Femur (tissue), 1 donor: ENCODE data around the gene DPP8.
"Not testable (repeated sequence)": the region's sequence is repeated elsewhere in the genome, so short reads cannot be mapped to it uniquely, and the experiment has no call there.

Source experiments
- DNase-seq: peaks from one replicate; pipeline ENCODE4 v3.0.0-alpha.2; 2017

The DPP8 gene

DNA sequence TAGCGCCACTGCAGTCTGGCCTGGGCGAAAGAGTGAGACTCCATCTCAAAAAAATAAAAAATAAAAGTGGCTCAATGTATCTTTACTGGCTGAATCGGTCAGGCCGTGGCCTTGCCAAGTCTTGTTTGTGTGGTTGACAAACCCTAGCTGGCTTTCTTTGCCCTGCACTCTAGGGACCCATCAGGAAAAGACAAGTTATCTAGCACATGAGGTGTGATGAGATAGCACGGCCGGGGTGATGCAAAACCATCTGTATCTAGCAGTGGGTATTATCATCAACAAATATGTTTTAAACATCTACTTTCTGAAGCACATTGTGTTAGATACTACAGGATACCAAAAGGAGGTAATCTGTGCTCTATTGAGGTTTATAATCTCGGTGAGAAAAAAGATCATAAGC lies 3.9 kb upstream of the DPP8 start:
- no peak for DNase-seq

DNA sequence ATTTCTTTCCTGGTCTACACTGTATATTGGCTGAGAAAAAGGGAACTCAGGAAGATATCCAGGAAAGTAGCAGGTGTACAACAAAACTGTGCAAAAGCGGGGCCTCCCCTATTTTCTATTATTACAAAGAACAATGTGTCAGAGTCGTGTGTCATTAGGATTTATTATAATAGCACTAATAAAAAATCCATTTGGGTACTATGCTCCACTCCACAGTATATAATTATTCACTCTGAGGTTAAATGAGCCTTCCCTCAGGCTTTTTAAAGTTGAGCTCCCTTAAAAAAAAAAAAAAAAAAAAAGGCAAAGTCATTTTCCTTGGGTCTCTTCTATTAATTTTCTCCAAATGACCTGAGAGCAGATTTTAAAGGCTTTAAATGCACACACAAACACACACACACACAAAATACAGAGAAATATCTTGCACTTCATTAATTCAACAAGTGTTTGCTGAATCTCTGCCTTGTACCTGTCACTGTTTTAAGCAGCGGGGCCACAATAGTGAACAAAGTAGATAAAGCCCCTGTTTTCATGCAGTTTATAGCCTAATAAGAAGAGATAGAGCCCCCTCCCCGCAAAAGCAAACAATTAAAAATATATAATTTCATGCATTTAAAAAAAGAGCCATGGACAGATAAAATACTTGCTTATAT lies 1.3 kb upstream of the DPP8 start:
- DNase-seq = no peak

DNA sequence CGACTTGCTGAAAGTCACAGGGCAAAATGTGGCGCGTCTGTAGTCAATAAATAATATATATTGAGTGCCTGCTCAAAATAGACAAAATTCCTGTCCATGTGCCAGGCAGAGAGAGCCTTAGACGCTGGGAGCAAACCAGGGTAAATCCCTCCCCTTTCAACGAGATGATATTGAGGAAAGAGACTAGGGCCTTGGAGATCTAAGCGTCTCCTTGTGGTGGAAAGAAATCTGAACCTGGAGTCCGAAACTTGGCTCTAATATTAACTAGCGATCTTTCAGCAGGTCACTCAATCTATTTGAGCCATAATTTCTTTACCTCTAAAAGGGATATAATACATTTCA lies 348 bp upstream of the DPP8 start:
- no peak for DNase-seq

DNA sequence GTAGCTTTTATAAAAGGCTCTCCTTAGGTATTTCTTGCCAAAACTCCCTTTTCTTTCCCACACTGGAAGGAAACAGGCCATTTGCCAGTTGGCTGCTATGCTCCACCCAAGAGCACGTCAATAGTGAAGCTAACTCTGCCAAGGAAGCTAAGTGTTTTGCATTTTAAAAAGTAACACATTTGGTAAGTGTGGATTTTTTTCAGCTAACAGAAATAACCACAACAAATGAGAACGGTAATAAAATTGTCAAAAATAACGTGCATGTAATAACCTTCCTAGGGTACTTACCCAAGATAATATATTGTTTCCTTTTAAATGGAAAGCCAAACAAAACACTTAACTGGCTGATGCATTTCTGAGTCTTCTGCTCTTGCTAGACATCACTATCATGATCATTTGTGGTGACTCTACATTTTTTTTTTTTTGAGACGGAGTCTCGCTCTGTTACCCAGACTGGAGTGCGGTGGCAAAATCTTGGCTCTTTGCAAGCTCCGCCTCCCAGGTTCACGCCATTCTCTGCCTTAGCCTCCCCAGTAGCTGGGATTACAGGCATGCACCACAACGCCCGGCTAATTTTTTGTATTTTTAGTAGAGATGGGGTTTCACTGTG lies 4.6 kb downstream of the DPP8 start:
- peak; percentile 78 for DNase-seq

DNA sequence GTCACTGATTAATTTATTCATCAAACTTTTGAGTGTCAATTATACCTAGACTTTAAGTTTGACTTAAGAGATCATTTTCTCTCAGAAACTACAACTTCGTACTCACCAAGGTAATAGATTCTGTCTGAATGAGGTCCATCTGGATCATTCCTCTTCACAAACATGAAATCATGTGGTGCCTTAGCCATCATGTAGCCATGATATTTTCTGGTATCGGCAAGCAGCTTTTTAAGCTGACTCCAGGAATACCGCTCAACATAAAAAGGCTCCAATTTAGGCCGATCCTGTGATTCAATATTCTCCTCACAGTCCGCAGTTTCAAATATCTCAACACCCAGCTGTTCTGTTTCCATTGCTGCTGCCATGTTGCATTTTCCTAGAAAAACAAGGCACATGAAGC lies 5.3 kb downstream of the DPP8 start:
- DNase-seq = no peak

DNA sequence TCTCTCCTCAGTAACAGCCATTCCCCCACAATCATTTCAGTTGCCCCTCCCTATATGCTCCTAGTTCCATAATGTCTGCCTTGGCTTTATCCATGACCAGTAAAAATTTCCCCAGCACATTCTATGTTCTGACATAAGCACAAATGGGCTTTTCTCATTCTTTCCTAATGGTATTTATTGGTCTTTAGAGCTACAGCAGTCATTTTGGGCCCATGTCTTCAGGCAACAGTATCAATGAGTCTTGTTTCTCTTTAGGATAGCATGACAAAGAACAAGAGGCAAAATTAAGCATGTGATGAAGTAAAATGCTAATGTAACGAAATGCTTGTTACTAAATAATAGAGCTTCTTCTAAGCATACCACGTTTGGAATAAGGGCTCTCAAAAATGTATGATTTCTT lies 8.2 kb downstream of the DPP8 start:
- no peak for DNase-seq

DNA sequence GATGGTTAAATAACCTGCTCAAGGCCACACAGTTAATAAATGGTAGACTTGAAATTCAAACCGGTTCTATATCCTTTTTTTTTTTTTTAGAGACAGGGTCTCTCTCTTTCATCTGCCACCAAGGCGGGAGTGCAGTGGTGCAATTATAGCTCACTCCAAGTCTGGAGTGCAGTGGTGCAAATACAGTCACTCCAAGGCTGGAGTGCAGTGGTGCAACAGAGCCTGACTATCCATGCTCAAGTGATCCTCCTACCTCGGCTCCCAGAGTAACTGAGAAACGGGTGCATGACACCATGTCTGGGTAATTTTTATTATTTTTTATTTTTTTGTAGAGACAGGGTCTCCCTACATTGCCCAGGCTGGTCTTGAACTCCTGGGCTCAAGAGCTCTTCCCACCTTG lies 23.4 kb downstream of the DPP8 start:
- no peak for DNase-seq

DNA sequence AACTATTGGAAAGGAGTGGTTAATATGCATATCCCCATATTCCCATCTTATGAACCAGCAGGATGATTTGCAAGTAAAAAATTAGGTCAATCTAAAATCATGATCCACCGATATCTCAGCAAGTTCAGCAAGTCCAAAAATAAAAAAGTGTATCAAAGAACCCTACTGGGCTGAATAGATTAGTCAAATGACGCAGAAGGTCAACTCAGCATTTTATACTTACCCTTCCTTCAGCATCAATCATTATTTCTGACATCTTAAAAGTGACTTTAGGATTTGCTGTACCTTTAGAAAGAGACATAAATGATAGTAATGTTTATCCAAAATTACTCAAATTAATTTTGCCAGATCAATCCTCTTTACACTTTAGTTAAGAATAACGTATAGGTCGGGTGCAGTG lies 32.6 kb downstream of the DPP8 start:
- DNase-seq = no peak

DNA sequence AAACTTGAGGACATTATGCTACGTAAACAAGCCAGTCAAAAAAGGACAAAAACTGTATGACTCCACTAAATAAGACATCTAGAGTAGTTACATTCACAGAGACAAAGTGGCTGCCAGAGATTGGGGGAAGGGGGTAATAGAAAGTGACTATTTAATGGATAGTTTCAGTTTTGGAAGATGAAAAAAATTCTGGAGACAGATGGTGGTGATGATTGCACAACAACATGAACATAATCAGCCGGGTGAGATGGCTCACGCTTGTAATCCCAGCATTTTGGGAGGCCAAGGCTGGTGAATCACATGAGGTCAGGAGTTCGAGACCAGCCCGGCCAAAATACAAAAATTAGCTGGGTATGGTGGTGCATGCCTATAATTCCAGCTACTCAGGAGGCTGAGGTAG lies 40.6 kb downstream of the DPP8 start:
- DNase-seq = no peak

DNA sequence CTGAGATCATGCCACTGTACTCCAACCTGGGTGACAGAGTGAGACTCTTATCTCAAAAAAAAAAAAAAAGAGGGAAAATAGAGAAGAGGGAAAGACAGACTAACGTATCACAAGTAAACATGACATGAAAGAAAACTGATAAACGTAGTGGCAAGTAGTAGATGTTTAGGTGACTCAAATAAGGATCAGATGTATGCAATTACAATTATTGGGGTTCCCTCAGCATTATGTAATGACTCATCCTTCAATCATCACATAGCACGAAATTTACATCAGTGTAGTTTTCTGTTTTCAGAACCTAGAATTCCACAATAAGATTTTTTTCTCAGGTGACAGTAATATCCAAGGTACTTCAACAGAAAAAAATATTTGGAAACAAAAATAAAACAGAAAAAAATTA lies 46.6 kb downstream of the DPP8 start:
- no peak for DNase-seq

DNA sequence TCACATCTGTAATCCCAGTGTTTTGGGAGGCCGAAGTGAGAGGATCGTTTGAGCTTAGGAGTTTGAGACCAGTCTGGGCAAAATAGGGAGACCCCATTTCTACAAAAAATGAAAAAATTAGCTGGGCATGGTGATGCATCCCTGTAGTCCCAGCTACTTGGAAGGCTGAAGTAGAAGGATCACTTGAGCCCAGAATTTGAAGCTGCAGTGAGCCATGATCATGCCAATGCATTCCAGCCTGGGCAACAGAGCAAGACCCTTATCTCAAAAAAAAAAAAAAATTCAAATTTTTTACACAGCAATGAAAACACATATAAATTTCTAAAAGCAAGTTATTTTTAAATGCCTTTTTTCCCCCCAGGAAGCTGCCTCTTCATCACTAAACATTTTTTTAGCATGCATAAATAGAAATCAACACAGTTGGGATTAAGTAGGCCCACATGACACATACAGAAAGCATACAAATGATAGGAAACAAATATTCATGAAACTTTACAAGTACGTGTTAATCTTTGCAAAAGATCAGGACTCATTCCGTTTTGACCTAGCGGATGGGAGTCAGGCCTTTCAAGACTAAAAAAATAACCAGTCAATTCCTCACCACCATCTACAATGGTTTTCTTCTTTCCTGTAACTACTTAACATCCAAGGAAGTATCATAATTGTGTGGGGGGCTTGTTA lies 49.1 kb downstream of the DPP8 start:
- no peak for DNase-seq

DNA sequence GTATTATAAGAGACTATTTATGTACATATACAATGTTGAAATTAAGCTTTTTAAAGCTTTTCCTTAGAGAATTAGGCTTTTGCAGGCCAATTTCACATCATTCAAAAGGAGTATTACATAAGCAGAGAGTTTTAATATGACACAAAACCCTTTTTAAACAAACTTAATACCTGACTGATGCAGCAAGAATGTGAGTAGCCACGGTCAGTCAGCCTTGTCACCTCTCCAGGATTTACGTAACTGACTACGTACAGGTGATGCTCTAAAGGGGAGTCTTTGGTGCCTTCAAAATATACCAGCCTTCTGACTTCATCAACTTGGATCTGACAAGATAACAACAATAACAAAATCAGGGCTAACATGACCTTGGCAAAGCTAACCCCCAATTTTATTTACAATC lies 50.6 kb downstream of the DPP8 start:
- no peak for DNase-seq

DNA sequence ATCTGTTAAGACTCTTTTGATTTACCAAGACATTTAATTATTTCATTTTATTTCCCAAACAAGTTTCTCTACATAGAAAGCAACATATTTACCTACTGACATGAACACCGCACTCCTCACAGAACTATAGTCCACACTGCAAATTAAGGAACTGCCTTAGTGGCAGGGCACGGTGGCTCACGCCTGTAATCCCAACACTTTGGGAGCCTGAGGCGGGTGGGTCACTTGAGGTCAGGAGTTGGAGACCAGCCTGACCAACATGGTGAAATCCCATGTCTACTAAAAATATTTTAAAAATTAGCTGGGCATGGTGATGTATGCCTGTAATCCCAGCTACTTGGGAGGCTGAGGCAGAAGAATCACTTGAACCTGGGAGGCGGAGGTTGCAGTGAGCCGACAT lies 54.4 kb downstream of the DPP8 start:
- not testable (repeated sequence) for DNase-seq

DNA sequence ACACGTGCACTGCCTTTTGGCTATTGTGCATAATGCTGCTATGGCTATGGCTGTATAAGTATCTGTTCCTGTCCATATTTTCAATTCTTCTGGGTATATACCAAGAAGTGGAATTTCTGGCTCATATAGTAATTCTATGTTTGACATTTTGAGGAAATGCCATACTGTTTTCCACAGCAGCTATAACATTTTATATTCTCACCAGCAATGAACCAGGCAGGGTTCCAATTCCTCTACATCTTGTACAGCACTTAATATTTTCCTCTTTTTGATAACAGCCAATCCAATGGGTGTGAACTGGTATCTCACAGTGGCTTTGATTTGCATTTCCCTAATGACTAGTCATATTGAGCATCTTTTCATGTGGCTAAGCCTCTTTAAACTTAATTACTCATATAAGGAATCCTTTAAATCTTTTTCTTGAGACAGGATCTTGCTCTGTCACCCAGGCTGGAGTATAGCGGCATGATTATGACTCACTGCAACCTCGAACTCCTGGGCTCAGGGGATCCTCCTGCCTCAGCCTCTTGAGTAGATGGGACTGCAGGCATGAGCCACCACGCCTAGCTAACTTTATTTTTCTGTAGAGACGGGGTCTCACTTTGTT lies 56.6 kb downstream of the DPP8 start:
- no peak for DNase-seq

DNA sequence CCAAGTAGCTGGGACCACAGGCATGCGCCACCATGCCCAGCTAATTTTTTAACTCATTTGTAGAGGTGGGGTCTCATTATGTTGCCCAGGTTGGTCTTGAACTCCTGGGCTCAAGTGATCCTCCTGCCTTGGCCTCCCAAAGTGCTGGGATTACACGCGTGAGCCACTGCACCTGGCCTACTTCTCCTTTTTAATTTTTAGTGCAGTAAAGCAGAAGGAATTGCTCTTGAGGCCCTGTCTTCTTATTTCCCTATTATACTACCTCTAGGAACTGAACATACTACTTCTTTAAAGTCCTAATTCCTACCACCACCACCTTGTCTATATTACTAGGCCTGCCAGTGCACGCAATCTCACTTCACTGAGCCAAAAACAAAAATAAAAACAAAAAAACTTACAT lies 62.2 kb downstream of the DPP8 start:
- not testable (repeated sequence) for DNase-seq

DNA sequence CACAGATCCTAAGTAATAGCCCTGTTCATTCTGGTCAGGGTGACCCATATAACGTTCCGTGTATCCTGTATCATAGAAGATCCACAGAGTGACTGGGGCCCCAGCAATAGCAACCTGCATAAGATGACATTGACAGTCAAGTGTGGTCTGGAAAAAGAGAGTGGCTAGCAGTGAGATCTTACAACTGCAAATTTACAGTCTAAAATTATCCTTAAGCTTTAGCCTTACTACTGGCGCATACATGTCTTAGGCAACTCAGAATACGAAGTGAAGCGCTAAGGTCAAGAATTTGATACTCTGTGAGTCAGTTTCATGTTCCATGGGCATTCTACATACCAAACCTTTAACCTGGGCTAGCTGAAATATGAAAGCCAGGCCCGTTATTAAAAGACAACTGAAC lies 65.5 kb downstream of the DPP8 start:
- no peak for DNase-seq

DNA sequence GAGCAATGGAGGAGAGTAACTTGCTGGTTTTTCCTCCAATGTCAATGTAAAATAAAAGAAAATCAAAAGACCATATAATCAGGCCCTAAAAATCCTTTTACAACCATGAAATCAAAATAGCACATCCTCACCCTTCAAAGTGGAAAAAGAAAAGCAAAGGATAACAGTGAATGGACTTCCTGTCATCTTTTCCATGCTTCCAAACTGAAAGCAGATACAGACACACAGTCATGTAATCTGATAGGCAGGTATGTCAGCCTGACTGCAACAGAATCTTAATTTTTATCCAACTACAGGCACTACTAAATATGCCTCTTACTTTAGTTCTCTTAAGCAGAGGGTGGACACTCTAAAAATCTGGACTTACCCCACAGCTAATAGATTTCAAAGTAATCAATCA lies 66.9 kb downstream of the DPP8 start:
- DNase-seq = no peak

DNA sequence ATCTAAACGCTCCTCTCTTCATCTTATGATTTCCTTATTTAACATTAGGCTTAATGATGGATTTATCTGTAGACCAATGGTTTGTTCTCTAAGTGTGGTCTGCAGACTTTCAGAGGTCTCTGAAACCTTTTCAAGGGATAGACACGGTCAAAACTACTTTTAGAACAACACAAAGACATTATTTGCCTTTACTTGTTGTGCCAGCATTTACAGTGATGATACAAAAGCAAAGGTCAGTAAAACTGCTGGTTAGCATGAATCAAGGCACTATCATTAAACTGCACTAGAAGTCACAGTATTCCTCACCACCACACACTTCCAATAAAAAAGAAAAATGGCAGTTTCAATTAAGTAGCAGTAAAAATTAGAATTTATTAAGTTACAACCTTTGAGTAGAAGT lies 70.3 kb downstream of the DPP8 start:
- no peak for DNase-seq

DNA sequence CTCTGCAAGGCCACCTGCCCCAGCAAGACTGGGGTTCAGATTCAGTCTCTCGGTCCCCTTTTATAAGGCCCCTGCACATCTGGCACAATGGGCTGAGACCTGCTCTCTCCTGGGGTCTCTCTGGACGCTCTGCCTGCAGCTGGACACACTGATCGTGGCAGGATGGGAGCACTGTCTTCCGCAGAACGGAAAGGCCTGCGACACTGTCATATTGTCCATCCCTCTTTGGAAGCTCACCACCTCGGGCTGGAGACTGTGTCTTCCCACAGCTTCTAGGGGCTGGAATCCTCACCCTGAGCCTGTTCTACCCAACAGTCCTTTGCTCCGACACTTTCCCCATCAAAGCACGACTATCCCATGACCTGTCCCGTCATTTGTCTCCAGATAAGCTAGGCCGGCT lies 83.3 kb downstream of the DPP8 start:
- DNase-seq = no peak

DNA sequence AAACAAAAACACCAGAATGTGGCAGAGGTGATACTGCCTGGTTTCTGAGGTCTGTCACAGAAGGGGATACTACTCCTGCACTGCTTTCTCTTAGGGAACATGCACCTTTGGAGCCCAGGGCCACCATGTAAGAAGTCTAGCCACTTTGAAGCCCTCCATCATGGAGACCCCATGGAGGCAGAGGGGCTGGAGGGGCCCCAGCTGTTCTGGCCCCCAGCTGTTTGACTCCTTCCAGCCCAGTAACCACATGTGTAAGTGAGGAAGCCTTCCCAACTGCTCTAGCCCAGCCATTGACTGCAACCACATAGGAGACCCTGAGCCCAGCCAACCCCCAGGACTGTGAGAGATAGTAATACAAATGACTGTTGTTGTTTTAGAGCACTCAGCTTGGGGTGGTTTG lies 85.8 kb downstream of the DPP8 start:
- no peak for DNase-seq

DNA sequence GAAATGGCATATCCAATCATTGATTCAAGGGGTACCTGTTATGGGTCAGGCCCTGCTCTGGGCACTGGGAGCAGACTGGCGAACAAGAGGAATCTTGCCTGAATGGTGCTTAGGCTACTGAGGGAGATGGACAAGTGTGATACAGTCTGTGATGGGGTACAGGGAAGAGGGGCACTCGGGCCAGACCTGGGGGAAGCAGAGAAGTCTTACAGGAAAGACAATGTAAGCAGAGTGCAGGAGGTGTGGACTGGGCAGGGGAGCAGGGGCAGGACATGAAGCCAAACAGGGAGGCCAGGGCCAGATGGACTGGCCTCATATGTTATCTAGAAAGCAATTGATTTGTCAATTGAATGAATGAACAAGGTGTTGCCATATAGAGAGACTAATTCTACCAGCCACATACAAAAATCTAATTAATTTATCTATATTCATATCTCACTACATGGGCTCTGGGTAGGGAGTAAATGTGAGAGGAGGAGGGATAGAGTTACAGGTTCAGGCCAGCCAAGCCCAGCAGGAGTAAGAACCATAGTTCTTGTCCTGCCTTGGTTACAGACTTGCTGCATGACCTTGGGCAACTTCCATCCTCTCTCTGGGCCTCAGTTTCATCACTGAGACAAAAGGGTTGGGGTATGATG lies 91.2 kb downstream of the DPP8 start:
- DNase-seq = no peak

DNA sequence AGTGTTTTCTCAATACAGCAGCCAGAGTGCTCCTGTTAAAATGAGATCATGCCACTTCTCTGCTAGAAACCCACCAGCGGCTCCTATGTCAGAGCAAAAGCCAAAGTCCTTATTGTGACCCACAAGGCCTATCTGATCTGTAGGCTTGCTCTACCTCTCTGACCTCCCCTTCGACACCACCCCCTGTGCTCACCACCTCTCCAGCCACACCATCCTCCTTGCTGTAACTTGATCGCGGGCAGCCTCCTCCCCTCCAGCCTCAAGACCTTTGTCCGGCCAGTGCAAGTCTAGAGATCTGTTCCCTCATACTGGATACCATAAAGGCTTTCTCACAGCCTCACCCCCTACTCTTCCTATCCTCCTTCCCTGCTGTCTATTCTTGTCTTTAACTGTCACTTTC lies 92.8 kb downstream of the DPP8 start:
- no peak for DNase-seq

DNA sequence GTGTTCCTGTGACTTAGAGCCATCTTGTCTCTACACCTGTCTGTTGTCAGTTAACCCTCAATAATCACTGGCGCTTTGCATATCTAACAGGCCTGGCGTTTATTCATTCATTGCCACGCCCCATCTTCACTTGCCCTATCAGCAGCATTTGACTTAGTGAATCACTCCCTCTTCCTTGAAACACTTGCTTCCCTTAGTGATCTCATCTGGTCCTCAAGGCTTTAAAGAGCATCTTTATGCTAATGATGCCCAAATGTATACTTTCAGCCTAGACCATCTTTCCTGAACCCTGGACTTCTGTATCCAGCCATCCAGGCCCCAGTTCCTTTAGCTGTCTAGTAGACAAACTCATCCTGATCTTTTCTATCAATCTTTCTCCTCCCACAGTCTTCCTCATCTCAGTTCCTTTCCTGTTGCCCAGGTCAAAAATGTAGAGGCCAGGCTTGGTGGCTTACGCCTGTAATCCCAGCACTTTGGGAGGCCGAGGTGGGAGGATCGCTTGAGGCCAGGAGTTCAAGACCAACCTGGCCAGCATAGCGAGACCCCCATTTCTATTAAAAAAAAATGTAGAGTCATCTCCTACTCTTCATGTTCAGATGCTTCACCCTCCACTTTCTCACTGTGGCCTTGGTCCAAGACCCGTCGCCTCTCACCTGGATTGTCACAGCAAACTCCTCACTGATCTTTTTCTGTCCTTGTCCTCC lies 93.4 kb downstream of the DPP8 start:
- no peak for DNase-seq
